Spleen (tissue), 7 donors: Measurements from ENCODE around the gene LZTFL1.

Source experiments
- CTCF ChIP-seq, 11 experiments: fragments of 200-600 bp in 7 of 11; fragments of 450-650 bp in 4 of 11; sonication (generic) in 4 of 11; IDR thresholded peaks in 8 of 11; conservative IDR thresholded peaks in 3 of 11; 1 replicate in 7 of 11; 2 replicates in 4 of 11; pipeline versions ENCODE4 v1.4.0 to v1.8.0; 2016 to 2021; ENCODE audit warnings: antibody characterized with exemption in 11 of 11, inconsistent platforms in 4 of 11, mild to moderate bottlenecking in 1 of 11
- POLR2A ChIP-seq, 3 donors: fragments of 450-650 bp; IDR thresholded peaks; one replicate each; pipeline ENCODE4 v1.5.1; 2017; ENCODE audit warnings: antibody characterized with exemption in 3 of 3, mild to moderate bottlenecking in 1 of 3
- POLR2AphosphoS5 ChIP-seq, 3 donors: sonication (generic); formaldehyde crosslinking; IDR thresholded peaks; one replicate each; pipeline ENCODE4 v1.5.1; 2017; ENCODE audit warnings: antibody characterized with exemption in 3 of 3
- donor health status: DM: no; HTN: no; CAD: no; lungs with moderate emphysema.
- donor health status: DM: no; HTN: no; CAD: no.
- donor health status: DM: no; HTN: no; CAD: no.

GRCh38 chr3:45841420-45841756 lies 531 bp downstream of the LZTFL1 start:
- no peak for TF ChIP-seq CTCF (IDR thresholded peaks at IDR 0.05 in 8 of 11, conservative IDR thresholded peaks at IDR 0.05 in 3 of 11)
- no peak for TF ChIP-seq POLR2A (IDR thresholded peaks at IDR 0.05)
- TF ChIP-seq POLR2AphosphoS5 (IDR thresholded peaks at IDR 0.05) = no peak
